HG03565 (cell line): ENCODE results near the gene STT3B.

Source experiments
- ATAC-seq: cut with Tn5 transposase; IDR thresholded peaks from one replicate; pipeline ENCODE4 v1.9.1; 2021; ENCODE audit warnings: mild to moderate bottlenecking, moderate library complexity; ENCODE audit not compliant: unreplicated experiment

STT3B gene

DNA sequence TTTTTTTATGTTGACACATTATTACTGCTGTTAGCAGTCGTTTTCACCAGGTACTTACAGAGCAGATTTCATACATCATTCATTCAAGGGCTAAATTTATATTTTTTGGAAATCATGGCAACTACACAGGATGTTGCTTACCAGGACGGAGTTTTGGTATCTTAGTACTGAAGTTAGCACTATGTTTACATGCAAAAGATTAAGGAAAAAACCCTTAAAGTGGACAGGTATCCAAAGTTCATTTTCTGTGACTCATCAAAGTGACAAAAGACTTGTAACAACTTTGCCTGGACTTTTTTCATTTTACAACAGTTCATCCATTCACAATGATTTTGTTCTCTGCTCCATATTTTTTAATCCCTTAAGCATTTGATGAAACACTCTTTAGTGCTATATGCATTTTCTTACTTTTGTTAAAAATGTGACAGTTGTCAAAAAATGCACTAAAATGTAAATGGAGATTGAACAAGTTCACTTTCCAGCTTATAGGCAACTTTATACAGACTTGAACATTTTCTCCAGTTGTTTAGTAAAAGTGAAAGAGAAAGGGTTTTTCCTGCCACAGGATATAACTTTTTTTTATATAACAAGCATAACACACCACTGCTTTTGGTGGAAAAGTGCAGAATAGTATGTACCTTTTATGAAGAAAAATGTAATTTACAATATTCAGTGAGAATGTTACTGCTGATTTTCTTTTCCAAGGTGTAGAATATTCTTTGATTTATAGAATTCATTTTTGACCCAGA lies 104.1 kb downstream of the STT3B start:
- no peak for ATAC-seq

DNA sequence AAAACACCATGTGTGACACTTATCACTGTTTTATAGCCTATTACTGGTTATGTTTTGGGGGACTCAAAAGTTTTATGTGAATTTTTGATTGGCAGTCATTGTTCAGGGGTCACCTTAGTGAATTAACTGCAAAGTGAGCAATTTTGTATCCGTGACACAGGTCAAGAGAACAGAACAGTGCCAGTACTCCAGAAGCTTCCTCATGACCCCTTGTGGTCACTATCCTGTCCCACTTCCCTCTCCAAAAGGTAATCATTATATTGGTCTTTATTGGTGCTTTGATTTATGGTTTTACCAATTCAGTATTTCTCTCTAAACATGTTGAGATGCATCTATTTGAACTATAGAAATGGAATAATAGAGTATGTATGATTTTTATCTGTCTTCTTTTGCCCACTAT lies 107.1 kb downstream of the STT3B start:
- ATAC-seq, result no peak

DNA sequence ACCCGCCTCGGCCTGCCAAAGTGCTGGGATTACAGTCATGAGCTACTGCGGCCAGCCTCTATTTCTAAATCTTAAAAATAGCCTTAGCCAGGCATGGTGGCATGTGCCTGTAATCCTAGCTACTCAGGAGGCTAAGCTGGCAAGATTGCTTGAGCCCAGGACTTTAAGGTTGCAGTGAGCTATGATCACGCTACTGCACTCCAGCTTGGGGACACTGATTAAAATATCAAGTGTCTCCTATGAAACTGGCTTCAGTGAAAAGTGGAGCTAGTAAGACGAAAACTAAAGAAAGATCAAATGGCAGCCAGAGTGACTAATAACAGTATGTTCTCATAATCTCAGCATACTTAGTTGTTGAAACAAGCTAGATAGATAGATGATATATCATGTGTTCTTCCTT lies 112.5 kb downstream of the STT3B start:
- ATAC-seq, result no peak

DNA sequence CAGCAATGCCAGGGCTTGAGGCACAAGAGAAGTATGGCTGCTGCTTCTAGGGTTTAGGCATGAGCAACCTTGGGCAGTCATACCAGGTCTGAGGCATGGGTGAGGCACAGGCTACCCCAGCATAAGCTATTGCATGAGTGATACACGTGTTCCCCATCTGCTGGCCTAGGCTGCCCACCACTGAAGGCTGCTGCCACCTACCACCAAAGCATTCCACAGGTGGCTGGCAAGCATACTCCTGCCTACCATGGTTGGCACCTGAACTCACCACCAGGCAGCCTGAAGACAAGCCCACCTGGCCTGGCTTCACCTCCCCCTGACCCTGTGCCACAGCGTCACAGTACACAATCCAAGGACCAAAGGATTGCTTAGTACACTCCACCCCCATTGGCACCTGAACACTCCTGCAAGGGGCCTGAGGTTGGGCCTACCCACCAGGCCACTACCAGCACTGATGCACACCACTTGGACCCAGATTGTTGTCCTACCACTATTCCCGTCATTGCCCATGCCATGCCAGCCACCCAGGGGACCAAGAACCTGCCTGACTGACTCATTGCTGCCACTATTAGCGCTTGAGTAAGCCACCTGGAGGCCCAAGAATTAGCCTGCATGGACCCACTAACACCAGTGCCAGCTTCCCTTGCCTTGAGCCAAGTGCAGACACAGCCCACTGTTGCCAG lies 115.7 kb downstream of the STT3B start:
- ATAC-seq, result no peak

DNA sequence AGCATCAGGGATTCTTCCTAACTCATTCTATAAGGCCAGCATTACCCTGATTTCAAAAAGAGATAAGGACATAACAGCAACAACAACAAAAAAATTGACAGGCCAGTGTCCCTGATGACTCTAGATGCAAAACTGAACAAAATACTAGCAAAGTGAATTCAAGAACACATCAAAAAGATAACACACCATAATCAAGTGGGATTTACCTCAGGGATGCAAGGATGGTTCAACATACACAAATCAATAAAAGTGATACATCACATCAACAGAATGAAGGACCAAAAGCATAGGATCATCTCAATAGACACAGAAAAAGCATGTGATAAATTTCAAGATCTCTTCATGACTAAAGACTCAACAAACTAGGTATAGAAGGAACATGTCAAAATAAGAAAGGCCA lies 119.6 kb downstream of the STT3B start:
- no peak for ATAC-seq

DNA sequence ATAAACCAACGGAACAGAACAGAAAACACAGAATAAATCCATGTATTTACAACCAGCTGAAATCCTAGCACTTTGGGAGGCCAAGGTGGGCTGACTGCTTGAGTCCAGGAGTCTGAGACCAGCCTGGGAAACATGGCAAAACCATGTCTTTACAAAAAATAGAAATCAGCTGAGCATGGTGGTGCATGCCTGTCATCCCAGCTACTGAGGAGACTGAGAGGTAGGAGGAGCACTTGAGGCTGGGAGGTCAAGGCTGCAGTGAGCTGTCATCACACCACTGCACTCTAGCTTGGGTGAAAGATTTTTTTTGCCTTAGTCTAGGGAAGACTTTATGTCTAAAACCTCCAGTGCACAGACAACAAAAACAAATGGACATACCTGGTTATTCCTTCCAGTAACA lies 120.7 kb downstream of the STT3B start:
- no peak for ATAC-seq

DNA sequence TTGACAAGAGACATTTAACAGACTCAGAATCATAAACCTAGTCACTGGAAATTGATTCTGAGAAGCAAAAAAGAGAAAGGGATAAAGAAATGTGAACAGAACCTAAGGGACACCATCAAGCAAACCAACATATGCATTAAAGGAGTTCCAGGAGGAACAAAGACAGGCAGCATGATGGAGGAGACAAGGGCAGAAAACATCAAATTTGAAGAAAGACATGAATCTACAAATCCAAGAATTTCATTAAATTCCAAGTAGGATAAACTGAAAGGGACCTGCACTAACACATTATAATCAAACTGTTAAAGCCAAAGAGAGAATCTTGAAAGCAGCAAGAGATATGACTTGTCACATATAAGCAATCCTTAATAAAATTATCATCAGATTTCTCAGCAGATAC lies 122.3 kb downstream of the STT3B start:
- ATAC-seq, result no peak

DNA sequence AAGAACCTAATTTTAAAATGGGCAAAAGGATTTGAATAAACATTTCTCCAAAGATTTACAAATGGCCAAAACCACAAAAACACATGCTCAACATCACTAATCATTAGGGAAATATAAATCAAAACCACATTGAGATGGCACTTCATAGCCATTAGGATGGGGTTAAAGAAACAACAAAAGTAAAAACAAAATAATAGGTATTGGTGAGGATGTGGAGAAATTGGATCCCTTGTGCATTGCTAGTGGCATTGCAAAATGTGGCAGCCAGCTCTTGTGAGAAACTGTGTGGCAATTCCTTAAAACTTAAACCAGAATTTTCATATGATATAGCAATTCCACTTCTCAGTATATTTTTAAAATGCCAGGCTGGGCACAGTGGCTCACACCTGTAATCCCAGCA lies 126.5 kb downstream of the STT3B start:
- no peak for ATAC-seq

DNA sequence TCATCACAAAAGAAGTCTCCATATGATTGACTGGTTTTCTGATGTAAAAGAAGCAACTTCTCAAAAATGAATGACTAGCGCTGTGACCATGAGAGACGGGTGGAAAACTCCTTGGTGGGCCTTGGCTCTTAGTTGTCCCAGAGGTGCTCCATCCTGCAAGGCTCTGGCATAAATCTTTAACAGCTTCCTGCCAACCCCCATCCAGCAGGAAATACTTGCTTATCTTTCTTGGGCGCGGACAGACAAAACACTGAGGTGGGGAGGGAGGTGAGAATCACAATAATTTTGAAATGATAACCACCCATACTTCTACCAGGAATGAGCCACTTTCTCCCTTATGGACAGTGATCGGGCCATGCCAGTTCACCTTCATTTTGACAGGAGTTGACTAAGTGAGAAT lies 128.6 kb downstream of the STT3B start:
- no peak for ATAC-seq

DNA sequence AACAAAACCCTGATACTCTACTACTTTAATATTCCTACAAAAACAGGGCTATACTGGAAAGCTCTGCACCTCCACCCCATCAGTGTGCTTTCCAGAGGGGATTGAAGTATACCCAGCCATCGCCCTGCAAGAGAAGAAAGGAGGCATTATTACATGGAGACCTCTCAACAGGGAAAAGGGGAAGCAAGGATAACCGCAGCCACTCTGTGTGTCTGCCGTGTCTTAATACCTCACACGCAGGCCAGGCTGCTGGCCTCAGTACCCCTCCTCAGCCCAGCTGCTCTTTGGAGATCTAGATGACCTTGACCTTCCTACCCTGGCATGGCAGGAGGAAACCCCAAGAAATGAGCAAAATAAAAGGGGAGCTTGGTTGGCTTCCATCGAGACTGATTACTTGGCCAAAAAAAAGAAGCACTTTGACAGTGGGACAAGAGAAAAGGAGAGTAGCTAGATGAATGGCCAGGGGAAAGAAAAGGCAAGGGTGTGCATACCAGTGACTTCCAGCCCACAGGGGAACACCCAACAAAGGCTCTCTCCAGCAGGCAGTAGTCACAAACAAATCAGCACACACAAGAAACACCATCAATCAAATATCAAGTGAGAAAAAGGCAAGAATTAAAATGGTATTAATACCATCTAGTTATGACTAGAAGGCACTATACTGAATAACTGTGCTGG lies 129.4 kb downstream of the STT3B start:
- no peak for ATAC-seq

DNA sequence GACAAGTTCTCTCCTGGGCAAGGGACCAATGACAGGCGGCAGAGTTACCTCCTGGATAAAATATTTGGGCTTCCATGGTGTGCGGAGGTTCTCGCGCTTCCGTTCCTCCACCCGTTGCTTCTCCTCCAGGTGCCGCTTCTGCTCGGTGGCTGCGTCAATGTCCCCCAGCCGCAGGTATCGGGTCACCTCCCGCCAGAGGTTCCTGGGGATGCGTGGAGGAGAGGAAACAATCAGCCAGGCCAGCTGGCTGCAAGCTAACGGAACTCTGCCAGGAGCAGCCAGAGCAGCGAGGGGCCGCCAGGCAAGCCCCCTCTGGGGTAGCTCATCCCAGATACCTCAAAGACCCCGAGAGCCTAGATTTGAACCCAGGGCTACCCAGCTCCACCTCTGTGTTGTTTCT lies 131.3 kb downstream of the STT3B start:
- ATAC-seq, result no peak

DNA sequence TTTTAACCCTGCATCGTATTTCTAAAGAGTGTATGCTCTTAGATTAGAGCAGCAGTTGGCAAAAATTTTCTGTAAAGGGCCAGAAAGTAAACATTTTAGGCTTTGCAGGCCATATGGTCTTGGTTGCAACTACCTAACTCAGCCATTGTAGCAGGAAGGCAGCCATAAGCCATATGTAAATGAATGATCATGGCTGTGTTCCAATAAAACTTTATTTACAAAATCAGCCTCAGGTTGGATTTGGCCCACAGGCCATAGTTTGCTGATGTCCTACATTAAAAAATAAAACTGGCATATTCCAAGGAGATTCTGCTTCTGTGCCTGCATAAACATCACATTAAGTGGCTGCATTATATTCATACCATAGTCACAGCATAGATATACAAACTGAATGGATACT lies 134.9 kb downstream of the STT3B start:
- no peak for ATAC-seq

DNA sequence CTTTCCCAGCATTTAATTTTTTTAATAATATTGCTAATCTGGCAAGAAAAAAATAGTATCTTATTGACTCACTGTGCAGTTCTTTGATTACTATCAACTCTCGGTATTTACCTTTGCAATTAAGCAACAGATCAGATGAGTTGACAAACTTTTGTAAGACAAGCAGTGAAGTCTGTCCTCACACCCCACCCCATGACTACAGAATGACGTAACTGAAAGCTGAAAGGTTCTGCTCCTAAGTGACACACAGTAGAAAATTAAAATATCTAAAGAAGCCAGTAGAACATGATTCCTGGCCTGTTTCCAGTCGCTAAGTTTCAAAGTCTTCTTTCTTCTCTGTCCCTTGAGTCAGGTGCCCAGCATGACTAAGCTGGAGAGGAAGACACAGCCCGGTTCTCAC lies 135.5 kb downstream of the STT3B start:
- ATAC-seq, result no peak

DNA sequence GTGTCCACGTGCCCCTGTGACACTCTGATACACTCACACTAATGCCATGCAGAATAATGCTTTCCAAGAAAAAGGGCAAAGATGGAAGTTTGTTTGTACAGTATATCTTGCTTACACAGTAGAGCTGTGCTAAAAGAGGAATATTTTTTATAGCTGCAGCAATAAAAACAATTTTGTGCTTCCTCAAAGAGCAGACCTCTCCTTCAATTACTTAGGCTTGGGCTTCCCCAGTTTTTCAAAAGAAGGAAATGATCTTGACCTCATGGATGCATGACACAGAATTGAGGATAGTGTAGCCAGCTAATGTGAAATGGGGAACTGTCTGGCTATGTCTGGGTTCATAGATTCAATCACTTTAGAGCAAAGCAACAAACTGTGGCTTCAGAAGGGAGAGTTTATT lies 137.4 kb downstream of the STT3B start:
- ATAC-seq, result no peak

DNA sequence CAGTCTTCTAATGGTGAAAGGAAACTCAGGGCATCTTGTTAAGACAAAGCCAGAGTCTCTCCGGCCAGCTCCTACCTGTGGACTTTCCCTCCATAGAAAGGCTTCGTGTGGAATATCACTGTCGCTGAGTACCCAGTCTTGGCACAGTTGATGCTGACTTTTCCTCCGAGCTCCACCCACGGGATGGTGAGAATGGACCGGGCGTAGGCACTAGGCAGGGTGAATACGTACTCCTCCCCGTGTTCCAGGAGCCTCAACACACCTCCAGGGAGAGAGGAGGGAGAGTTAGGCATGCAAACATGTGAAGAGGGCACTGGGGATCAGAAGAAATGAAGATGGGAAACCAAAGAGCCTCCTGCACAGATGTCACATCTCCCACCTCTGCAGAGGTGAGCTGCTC lies 138.0 kb downstream of the STT3B start:
- no peak for ATAC-seq

DNA sequence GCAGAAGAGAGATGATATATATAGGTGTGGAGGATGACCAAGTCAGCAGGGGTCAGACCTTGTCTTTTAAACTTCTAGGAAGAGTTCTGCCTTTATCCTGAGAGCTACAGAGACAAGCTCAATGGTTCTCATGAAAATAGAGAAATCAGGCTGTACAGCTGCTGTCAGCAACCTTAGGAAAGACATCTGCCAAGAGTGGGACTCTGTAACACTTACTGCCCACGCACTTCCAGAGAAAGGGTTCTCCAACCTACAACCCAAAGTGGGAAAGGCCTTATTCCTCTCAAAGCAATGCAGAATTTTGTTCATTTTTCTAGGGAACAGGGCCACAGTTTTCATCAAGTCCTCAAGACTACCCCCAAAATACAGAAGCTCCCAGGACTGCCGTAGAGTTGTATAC lies 138.7 kb downstream of the STT3B start:
- no peak for ATAC-seq

DNA sequence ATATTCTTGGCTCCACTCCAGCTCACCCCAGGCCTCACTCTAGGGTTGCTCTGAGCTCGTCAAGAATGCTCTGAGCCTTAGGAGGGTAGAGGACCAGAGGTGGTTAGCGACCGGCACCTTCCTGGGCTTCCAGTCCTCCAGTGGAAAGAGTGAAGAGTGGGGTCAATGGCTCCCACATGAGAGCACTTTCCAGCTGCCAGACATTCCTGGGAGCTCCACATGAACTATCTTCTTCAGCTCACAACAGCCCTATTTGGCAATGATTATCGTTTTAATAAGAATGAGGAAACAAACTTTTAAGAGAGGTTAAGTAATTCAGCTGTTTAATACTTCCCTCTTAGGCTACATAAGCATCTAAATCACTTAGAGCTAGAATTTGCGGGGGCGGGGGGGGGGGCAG lies 139.3 kb downstream of the STT3B start:
- ATAC-seq, result no peak

DNA sequence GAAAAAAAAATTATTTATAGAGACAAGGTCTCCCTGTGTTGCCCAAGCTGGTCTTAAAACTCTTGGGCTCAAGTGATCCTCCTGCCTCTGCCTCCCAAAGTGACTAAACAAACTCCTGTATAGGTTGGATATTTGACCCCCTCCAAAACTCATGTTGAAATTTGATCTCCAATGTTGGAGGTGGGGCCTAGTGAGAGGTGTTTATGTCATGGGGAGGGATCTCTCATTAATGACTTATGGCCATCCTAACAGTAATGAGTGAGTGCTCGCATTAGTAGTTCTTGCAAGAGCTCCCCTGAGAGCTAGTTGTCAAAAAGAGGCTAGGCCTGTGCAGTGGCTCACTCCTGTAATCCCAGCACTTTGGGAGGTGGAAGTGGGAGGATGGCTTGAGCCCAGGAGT lies 141.2 kb downstream of the STT3B start:
- no peak for ATAC-seq

DNA sequence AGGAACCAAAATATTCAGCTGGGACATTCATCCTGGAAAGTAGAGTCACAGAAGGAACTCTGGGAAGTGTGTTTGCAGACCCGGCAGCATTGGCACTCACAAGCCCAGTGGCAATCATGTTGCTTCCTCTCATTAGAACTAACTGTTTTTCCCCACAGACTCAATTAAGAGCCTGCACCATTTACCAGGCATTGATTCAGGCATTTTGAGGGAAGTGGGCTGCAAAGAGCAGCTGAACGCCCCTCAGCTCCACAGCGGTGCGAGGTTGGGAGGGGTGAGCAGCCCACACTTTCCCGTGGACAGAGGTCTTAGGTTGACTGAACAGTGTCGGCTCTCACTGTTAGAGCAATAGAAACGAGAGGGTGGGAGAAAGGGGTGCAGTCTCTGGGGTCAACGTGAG lies 143.8 kb downstream of the STT3B start:
- ATAC-seq, result no peak

DNA sequence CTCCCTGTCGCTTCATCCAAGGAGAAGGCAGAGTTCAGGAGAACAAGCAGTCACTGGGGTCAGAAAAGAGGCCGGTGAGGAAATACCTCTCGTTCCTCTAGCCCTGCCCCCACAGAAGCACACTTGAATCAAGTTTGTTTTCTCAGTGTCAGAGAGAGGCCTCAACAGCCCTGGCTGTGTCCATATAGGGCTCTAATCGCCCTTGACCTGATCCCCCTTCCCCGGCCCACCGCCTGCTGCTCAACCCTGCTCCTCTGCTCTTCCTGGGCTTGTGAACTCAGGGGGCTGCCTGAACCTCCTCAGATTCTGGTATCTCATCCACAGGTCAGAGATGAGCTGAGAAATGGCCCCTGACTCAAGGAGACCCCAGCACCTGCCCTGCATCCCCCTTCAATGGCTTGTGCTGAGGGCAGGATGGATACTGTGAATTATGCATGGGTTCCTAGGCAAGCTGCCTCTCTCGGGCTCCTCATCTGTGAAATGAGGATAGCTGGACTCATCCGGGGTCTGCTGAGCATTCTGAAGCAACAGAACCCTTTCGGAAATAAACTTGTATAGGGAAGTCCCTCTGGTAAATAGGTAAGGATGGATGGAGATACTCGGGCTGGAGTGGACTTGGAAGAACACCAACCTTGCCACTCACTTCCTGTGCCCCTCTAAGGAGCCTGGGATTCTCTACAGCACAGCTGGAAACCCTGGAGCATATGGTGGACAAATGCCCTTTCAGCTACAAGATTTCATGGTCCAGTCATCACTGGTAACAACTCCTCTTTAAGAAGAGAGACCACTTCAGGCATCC lies 147.5 kb downstream of the STT3B start:
- no peak for ATAC-seq
